Measurements from ENCODE around the gene WNT10A.

DNA sequence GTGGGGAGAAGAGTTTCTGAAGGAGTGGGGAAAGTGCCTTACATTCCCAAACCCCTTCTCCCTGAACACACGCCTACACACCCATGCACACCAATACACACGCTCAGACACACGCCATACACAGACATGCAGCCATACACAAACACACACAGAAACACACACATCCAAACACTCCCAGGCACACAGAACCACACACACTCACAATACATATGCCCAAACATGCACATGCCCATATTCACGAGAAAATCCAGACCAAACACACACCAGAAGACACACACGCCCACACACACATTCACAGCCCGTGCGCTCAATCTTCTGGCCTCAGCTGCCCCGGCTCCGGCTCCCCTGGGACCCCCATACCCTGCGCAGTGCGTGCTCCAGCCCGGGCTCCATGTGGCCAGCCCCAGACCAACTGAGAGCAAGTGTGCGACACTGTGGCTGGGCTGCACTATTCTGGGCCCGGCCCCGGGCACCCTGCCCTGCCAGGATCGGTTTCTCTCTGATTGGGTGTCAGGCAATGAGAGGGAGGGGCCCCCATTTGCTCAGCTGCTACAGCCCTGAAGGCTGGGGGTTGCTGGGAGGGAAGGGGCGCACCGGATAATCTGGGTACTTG is 49.2 kb upstream of the WNT10A start, which contains the start of gene PRKAG3:
- TF ChIP-seq EZH2 (IDR thresholded peaks at IDR 0.05; ENCODE audit: borderline replicate concordance, insufficient read depth, low read depth, low read length, poor library complexity, severe bottlenecking) = no peak
- TF ChIP-seq, protein P1, sequence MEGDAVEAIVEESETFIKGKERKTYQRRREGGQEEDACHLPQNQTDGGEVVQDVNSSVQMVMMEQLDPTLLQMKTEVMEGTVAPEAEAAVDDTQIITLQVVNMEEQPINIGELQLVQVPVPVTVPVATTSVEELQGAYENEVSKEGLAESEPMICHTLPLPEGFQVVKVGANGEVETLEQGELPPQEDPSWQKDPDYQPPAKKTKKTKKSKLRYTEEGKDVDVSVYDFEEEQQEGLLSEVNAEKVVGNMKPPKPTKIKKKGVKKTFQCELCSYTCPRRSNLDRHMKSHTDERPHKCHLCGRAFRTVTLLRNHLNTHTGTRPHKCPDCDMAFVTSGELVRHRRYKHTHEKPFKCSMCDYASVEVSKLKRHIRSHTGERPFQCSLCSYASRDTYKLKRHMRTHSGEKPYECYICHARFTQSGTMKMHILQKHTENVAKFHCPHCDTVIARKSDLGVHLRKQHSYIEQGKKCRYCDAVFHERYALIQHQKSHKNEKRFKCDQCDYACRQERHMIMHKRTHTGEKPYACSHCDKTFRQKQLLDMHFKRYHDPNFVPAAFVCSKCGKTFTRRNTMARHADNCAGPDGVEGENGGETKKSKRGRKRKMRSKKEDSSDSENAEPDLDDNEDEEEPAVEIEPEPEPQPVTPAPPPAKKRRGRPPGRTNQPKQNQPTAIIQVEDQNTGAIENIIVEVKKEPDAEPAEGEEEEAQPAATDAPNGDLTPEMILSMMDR (IDR thresholded peaks at IDR 0.05) = no peak
